Measurements from ENCODE around the gene RCCD1.

Gene RCCD1

DNA sequence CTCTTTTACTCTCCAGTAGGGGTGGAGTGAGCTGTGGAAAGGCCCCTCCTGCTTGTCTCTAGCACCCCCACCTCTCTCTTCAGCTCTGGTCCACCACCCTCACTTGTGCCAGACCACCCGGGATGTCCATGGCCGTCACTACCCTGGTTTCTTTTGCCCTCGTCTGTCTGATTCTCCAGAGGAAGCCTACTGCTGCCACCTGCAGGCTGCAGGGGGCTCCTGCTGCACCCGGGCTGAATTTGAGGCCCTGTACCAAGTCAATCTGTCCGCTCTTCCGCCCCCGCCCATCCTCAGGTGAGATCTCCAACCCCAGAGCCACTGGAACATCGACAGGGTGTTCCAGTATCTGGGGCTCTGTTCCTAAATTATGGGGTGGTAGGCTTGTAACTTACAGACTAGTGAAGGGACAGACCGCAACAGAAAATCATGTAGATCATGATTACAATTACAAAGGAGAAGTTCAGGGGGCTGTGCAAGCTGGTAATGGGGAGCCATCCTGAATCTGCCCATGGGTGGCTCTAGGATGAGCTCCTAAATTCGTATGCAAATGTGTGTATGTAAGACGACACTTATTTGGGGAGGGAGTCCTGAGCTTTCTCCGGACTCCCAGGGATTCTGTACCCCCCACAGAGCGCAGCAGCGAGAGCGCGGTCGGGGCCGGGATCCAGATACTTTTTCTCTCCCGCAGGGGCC is 20.3 kb upstream of the RCCD1 start:
- Histone ChIP-seq H3K4me1 (ENCODE audit: control insufficient read depth in 1 of 2, insufficient read depth in 1 of 2, low read depth in 1 of 2, low read length in 1 of 2) (peaks cover 65 to 75% of the 10 kb centered on the region in 2 experiments), H3K4me3 (ENCODE audit: low read depth in 1 of 2, low read length in 1 of 2) (peak overlapping the region; percentile 75 to 93), H3K27ac (peak overlapping the region; percentile 73), H3K27me3 (no peaks in the 10 kb centered on the region), H3K36me3 (peaks cover 15% of the 10 kb centered on the region), H3K9me3 (no peaks in the 10 kb centered on the region)
- TF ChIP-seq, protein P1, sequence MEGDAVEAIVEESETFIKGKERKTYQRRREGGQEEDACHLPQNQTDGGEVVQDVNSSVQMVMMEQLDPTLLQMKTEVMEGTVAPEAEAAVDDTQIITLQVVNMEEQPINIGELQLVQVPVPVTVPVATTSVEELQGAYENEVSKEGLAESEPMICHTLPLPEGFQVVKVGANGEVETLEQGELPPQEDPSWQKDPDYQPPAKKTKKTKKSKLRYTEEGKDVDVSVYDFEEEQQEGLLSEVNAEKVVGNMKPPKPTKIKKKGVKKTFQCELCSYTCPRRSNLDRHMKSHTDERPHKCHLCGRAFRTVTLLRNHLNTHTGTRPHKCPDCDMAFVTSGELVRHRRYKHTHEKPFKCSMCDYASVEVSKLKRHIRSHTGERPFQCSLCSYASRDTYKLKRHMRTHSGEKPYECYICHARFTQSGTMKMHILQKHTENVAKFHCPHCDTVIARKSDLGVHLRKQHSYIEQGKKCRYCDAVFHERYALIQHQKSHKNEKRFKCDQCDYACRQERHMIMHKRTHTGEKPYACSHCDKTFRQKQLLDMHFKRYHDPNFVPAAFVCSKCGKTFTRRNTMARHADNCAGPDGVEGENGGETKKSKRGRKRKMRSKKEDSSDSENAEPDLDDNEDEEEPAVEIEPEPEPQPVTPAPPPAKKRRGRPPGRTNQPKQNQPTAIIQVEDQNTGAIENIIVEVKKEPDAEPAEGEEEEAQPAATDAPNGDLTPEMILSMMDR (IDR thresholded peaks at IDR 0.05) = peak; percentile 97

DNA sequence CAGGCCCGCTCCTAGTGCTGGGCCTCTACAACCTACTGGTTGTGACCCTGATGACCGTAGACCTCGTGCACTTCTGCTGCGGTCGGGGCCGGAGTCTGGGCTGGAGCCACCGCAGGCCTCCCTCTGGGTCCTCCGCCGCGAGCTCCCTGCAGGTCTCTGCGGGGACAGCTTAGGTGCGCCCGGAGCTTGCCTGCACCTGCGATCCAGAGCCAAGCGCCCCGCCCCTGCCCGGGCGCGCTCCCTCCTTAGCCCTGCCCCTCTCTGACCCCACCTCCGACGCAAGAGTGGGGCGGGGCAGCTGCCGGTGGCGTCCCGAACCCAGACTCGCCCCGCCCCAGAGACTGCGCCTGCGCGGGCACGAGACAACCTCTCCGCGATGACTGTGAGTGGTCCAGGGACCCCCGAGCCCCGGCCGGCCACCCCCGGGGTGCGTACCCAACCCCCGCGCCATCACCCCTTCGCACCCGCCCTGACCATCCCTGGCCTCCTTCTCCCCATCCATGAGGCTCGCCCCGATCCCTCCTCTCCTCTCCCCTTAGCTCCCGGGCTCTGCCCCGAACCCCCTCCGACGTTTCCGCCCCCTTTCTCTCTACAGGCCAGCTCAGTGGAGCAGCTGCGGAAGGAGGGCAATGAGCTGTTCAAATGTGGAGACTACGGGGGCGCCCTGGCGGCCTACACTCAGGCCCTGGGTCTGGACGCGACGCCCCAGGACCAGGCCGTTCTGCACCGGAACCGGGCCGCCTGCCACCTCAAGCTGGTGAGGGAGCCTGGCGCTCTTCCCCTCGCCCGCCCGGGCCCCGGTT is 19.5 kb upstream of the RCCD1 start, which contains the start of gene UNC45A:
Gene UNC45A (plus strand): TSS at position 337 of the 803 bp plus-strand sequence. CDS start 40 bp downstream, at position 377.
- Histone ChIP-seq H3K4me1 (ENCODE audit: control insufficient read depth in 1 of 2, insufficient read depth in 1 of 2, low read depth in 1 of 2, low read length in 1 of 2) (peaks cover 57 to 67% of the 10 kb centered on the region in 2 experiments), H3K27me3 (no peaks in the 10 kb centered on the region), H3K9me3 (no peaks in the 10 kb centered on the region), H3K4me3 (ENCODE audit: low read depth in 1 of 2, low read length in 1 of 2) (peak within 1 kb of the TSS; percentile 75 to 93), H3K27ac (peak within 1 kb of the TSS; percentile 73), H3K36me3 (peaks cover 22% of the 10 kb centered on the region)
- TF ChIP-seq, protein P1 (IDR thresholded peaks at IDR 0.05) = peak; percentile 49

DNA sequence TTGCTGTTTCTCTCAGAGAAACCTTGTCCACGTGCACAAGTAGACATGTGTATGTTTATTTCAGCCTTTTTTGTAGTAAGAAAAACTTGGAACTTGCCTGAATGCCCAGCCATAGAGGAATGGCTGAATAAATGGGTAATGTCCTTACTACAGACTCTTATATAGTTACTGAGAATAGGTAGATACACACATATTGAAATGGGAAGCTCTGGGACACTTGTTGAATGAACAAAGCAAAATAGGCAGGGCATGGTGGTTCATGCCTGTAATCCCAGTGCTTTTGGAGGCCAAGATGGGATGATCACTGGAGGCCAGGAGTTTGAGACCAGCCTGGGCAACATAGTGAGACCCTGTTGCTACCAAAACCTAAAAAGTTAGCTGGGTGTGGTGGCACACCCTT is 17.9 kb upstream of the RCCD1 start:
- Histone ChIP-seq H3K4me1 (ENCODE audit: control insufficient read depth in 1 of 2, insufficient read depth in 1 of 2, low read depth in 1 of 2, low read length in 1 of 2) (peaks cover 41 to 50% of the 10 kb centered on the region in 2 experiments), H3K27ac (no peak overlapping the region), H3K4me3 (ENCODE audit: low read depth in 1 of 2, low read length in 1 of 2) (no peak overlapping the region), H3K9me3 (no peaks in the 10 kb centered on the region), H3K27me3 (no peaks in the 10 kb centered on the region), H3K36me3 (peaks cover 39% of the 10 kb centered on the region)
- TF ChIP-seq, protein P1 (IDR thresholded peaks at IDR 0.05) = no peak

DNA sequence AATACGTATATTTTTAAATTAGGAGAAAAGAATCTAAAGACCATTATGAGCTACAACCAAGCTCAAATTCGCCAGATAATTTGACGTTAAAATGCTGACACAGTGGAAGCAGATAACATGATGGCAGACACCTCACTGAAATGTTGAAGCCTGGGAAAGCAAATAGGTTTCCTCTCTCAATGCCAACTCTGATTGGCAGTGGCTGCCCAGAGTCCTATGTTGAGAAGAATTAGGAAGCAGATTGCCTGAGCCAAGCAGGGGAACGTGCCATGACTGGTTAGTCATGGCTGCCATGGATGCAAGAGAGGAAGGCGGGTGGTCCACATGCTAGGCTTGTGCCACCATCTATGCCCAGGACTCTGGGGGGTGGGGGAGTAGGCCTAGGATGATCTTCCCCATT is 16.4 kb upstream of the RCCD1 start:
- H3K9me3 ChIP-seq = no peaks in the 10 kb centered on the region
- H3K36me3 ChIP-seq = peaks cover 53% of the 10 kb centered on the region
- TF ChIP-seq, protein P1 (IDR thresholded peaks at IDR 0.05) = no peak
- H3K27ac ChIP-seq = no peak overlapping the region
- peaks cover 26 to 36% of the 10 kb centered on the region in 2 experiments for H3K4me1 ChIP-seq (ENCODE audit: control insufficient read depth in 1 of 2, insufficient read depth in 1 of 2, low read depth in 1 of 2, low read length in 1 of 2)
- H3K27me3 ChIP-seq = no peaks in the 10 kb centered on the region
- no peak overlapping the region for H3K4me3 ChIP-seq (ENCODE audit: low read depth in 1 of 2, low read length in 1 of 2)

DNA sequence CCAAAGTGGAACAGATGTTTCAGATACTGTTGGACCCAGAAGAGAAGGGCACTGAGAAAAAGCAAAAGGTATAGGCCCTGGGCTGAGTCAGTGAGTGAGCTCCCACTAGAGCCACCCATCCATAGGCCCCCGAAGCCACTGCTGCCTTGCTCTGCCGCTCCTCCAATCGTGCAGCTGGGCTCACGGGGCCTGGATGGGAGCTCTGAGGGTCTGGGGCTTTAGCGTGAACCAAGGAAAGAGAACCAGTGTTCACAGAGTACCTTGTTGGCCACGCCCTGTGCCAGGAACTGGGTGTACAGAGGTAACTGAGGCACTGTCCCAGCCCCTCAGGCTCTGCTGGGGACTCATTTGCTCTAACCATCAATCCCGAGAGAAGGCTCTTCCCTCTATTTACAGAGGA is 14.9 kb upstream of the RCCD1 start:
- H3K4me1 ChIP-seq (ENCODE audit: control insufficient read depth in 1 of 2, insufficient read depth in 1 of 2, low read depth in 1 of 2, low read length in 1 of 2) = peaks cover 19 to 27% of the 10 kb centered on the region in 2 experiments
- H3K4me3 ChIP-seq (ENCODE audit: low read depth in 1 of 2, low read length in 1 of 2) = no peak overlapping the region
- H3K27ac ChIP-seq = no peak overlapping the region
- TF ChIP-seq, protein P1 (IDR thresholded peaks at IDR 0.05) = no peak
- H3K9me3 ChIP-seq = no peaks in the 10 kb centered on the region
- H3K36me3 ChIP-seq = peaks cover 68% of the 10 kb centered on the region
- H3K27me3 ChIP-seq = no peaks in the 10 kb centered on the region

Data from neutrophil (primary cell).